G401.6 (cell line): Measurements from ENCODE around the gene SLC25A45.

Experiments
- FAIRE-seq: peaks from 2 replicates; lab custom pipeline; 2012; peaks lifted over from hg19 to GRCh38; lab: Jason Lieb, UNC

SLC25A45 gene

GRCh38 chr11:65403607-65404121 lies 21.2 kb upstream of the SLC25A45 start:
- FAIRE-seq, result no peak

GRCh38 chr11:65402790-65403189 lies 20.3 kb upstream of the SLC25A45 start:
- FAIRE-seq, result no peak

- no peak for FAIRE-seq
Observed at GRCh38 chr11:65401803-65402248, 19.4 kb upstream of the SLC25A45 start.

- FAIRE-seq, result no peak
Observed at GRCh38 chr11:65401073-65401802, 18.8 kb upstream of the SLC25A45 start.

GRCh38 chr11:65400307-65401072 lies 18.0 kb upstream of the SLC25A45 start:
- FAIRE-seq, result no peak

- FAIRE-seq, result no peak
Observed at GRCh38 chr11:65399845-65400244, 17.4 kb upstream of the SLC25A45 start.

- FAIRE-seq, result no peak
Observed at GRCh38 chr11:65399249-65399648, 16.8 kb upstream of the SLC25A45 start.

- FAIRE-seq, result no peak
Observed at GRCh38 chr11:65398362-65398910, 16.0 kb upstream of the SLC25A45 start.

- no peak for FAIRE-seq
Observed at GRCh38 chr11:65396769-65397745, 14.6 kb upstream of the SLC25A45 start.

GRCh38 chr11:65395961-65396530 lies 13.6 kb upstream of the SLC25A45 start:
- no peak for FAIRE-seq

- no peak for FAIRE-seq
Observed at GRCh38 chr11:65394125-65394536, 11.7 kb upstream of the SLC25A45 start.

GRCh38 chr11:65393513-65394079 lies 11.2 kb upstream of the SLC25A45 start:
- no peak for FAIRE-seq

- FAIRE-seq, result no peak
Observed at GRCh38 chr11:65392899-65393298, 10.5 kb upstream of the SLC25A45 start.

- no peak for FAIRE-seq
Observed at GRCh38 chr11:65392186-65392829, 9.9 kb upstream of the SLC25A45 start.

- no peak for FAIRE-seq
Observed at GRCh38 chr11:65390996-65391395, 8.6 kb upstream of the SLC25A45 start.

- no peak for FAIRE-seq
Observed at GRCh38 chr11:65390099-65390941, 7.9 kb upstream of the SLC25A45 start.

- no peak for FAIRE-seq
Observed at GRCh38 chr11:65389294-65389980, 7.0 kb upstream of the SLC25A45 start.

- FAIRE-seq, result no peak
Observed at GRCh38 chr11:65388731-65389130, 6.3 kb upstream of the SLC25A45 start.
